Measurements from ENCODE around the gene DTWD2.
"Not testable (repeated sequence)": the region's sequence is repeated elsewhere in the genome, so short reads cannot be mapped to it uniquely, and the experiment has no call there.

Gene DTWD2

DNA sequence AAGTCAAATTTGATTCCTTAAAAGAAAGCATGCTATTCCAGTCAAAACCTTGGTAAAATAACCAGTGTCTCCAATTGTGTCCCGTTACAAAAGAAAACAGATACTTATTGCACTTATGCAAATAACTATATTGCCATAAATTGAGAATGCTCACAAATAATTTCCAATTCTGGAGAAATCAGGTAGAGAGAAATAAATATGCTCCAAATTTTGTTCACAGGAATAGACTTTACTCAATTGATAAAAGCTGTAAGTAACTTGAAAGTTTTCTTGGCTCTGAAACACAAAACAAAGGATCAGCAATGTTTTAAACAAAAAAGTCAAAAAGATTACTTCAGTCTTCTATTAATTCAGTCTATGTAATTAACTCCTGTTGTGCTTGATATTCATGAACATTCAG is 7.8 kb upstream of the DTWD2 start:
- no peak for DNase-seq (ENCODE audit: low spot score)

GRCh38 chr5:118994595-118994994 is 6.2 kb upstream of the DTWD2 start:
- no peak for DNase-seq (ENCODE audit: low spot score)

GRCh38 chr5:118993118-118993517 is 4.8 kb upstream of the DTWD2 start:
- not testable (repeated sequence) for DNase-seq (ENCODE audit: low spot score)

DNA sequence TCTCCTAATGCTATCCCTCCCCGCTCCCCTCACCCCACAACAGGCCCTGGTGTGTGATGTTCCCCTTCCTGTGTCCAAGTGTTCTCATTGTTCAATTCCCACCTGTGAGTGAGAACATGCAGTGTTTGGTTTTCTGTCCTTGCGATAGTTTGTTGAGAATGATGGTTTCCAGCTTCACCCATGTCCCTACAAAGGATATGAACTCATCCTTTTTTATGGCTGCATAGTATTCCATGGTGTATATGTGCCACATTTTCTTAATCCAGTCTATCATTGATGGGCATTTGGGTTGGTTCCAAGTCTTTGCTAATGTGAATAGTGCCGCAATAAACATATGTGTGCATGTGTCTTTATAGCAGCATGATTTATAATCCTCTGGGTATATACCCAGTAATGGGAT is 3.7 kb upstream of the DTWD2 start:
- not testable (repeated sequence) for DNase-seq (ENCODE audit: low spot score)

GRCh38 chr5:118990582-118990981 is 2.2 kb upstream of the DTWD2 start:
- DNase-seq (ENCODE audit: low spot score): no peak

DNA sequence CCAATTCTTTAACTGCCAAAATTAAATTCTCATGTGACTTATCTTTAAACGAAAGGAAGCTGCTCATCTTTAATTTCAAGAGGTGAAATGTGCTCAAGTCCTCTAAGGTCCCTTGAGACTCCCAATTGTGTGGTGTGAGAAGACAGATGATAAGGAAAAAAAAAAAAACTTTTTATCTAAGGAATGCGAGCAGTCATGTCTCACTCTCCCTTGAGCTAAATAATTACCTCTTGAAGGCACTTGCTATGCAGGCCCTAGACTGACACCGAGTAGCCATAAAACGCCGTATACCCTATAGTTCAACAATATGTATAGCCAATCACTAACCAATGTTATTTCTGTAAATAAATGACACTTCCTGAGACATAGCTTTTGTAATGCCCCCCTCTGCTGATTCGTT is 1.5 kb upstream of the DTWD2 start:
- no peak for DNase-seq (ENCODE audit: low spot score)

- peak; percentile 64 for DNase-seq (ENCODE audit: low spot score)
These were observed 476 bp upstream of the DTWD2 start for GRCh38 chr5:118988866-118989180.

DNA sequence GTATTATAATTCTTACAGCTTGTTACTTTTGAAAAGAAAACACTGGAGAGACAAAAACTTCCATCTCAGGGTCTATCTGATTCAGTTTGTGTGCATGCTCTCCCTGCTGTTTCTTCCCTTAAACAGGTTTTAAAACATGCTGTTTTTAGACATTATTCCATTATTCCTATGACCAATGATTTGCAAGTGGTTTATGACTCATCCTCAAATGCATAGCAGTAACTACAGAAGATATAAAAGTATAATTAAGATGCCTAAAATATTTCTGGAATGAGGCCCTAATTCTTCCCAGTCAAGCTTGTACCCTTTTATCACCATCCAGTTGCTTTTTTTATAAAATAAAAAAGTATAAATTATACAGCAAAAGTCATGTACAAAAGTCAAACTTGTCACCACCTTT is 3.7 kb downstream of the DTWD2 start:
- DNase-seq (ENCODE audit: low spot score): no peak

GRCh38 chr5:118981783-118982182 is 6.6 kb downstream of the DTWD2 start:
- no peak for DNase-seq (ENCODE audit: low spot score)

DNA sequence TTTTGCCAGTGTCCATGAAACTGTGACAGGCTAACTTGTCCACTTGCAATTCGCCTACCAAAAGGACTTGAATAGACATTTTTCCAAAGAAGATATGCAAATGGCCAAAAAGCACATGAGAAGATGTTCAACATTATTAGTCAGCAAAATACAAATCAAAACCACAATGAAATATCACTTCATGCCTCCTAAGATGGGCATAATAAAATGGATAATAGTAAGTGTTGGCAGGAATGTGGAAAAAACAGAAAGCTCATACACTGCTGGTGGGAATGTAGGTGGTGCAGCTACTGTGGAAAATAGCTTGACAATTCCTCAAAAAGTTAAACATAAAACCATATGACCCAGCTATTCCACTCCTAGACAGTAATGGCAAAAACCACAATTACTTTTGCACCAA is 7.9 kb downstream of the DTWD2 start:
- no peak for DNase-seq (ENCODE audit: low spot score)

- DNase-seq (ENCODE audit: low spot score): no peak
These were observed 8.3 kb downstream of the DTWD2 start for GRCh38 chr5:118980017-118980416.

DNA sequence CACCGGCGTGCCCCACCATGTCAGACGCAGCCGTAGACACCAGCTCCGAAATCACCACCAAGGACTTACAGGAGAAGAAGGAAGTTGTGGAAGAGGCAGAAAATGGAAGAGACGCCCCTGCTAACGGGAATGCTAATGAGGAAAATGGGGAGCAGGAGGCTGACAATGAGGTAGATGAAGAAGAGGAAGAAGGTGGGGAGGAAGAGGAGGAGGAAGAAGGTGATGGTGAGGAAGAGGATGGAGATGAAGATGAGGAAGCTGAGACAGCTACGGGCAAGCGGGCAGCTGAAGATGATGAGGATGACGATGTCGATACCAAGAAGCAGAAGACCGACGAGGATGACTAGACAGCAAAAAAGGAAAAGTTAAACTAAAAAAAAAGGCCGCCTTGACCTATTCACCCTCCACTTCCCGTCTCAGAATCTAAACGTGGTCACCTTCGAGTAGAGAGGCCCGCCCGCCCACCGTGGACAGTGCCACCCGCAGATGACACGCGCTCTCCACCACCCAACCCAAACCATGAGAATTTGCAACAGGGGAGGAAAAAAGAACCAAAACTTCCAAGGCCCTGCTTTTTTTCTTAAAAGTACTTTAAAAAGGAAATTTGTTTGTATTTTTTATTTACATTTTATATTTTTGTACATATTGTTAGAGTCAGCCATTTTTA is 14.4 kb downstream of the DTWD2 start:
- not testable (repeated sequence) for DNase-seq (ENCODE audit: low spot score)

DNA sequence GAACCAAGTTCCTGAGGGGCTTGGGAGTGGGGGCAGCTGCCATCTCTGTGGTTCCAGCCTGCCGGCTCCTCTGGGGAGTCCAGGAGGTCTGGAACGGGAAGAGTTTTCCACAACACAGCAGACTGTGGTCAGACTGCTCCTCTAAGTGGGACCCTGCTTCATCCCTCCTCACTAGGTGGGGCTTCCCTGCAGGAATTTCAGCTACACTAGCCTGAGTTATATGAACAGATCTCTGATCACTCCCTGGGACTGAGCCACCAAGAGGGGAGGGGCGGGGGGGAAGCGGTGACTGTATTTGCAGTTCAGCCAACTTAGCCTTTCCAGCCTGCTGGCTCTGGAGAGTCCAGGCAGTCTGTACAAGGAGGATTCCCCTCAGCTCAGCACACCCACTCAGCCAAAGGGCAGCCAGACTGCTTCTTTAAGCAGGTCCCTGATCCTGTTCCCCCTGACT is 19.4 kb downstream of the DTWD2 start:
- peak; percentile 73 for DNase-seq (ENCODE audit: low spot score)

- DNase-seq (ENCODE audit: low spot score): no peak
These were observed 19.9 kb downstream of the DTWD2 start for GRCh38 chr5:118968406-118968911.

DNA sequence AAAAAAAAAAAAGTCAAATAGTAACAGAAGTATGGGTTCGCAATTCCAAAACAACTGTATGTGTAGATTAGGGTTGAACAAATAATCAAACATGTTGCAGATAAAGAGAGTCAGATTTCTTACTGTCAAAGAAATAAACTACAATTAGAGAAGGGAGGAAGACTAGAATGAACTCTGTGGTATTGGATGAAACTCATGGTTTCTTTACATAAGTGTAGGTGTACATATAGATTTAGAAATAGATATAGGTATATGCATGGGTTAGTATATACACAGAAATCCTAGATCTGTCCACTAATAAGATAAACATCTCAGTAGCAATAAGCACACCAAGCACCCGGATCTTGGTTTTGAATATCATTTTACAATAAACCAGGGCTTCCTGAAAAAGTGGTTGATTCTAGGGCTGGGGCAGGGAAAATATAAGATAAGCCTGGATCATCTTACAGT is 21.3 kb downstream of the DTWD2 start:
- DNase-seq (ENCODE audit: low spot score): no peak

- DNase-seq (ENCODE audit: low spot score): no peak
These were observed 22.5 kb downstream of the DTWD2 start for GRCh38 chr5:118965890-118966289.

- not testable (repeated sequence) for DNase-seq (ENCODE audit: low spot score)
These were observed 23.4 kb downstream of the DTWD2 start for GRCh38 chr5:118964970-118965369.

DNA sequence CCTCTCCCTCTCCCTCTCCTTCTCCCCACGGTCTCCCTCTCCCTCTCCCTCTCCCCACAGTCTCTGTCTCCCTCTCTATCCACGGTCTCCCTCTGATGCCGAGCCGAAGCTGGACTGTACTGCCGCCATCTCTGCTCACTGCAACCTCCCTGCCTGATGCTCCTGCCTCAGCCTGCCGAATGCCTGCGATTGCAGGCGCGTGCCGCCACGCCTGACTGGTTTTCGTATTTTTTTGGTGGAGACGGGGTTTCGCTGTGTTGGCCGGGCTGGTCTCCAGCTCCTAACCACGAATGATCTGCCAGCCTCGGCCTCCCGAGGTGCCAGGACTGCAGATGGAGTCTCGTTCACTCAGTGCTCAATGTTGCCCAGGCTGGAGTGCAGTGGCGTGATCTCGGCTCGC is 24.0 kb downstream of the DTWD2 start:
- not testable (repeated sequence) for DNase-seq (ENCODE audit: low spot score)

DNA sequence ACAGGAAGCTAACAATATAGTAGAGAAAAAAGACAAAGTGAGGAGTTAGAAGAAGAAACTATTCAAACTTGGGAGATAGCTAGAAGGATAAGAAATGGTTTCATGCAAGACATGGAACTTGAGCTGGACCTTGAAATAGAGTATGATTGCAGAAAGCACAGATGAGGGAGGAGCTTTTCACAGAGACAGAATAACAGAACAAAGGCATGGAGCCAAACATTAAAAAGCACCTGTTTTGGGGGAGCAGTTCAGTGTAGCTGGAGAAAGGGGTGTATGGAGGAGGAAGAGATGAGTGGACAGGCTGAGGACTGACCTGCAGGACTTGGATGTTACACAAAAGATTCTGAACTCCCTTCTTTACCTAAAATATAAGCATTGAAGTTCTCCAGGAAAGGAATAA is 25.2 kb downstream of the DTWD2 start:
- DNase-seq (ENCODE audit: low spot score): no peak

GRCh38 chr5:118960557-118960956 is 27.8 kb downstream of the DTWD2 start:
- DNase-seq (ENCODE audit: low spot score): no peak

- DNase-seq (ENCODE audit: low spot score): no peak
These were observed 31.6 kb downstream of the DTWD2 start for GRCh38 chr5:118956727-118957126.

- DNase-seq (ENCODE audit: low spot score): no peak
These were observed 34.7 kb downstream of the DTWD2 start for GRCh38 chr5:118953652-118954005.

- DNase-seq (ENCODE audit: low spot score): no peak
These were observed 35.2 kb downstream of the DTWD2 start for GRCh38 chr5:118952992-118953651.

GRCh38 chr5:118952306-118952705 is 36.0 kb downstream of the DTWD2 start:
- DNase-seq (ENCODE audit: low spot score): not testable (repeated sequence)

All from left forelimb (tissue), 1 donor.